ENCODE measurements around the gene LIMD2.

DNA sequence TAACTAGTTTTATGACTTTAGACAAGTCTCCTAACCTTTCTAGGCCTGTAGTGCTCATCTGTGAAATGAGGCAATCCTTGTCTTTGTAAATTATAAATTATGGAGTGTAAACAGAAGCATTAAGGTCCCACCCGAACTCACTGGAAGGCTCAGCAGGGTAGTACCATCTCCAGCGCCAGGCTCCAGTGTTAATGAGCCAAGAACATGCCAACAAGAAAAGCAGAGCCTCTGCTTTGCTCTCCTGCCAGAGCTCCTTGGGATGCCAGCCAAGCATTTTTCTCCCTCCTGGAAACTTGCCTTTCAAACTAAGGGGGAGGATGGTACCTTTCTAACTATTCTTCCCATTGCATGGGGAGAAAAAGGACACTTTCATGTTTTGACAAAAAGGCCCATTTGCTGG is 14.9 kb downstream of the LIMD2 start:
- TF ChIP-seq CREB1 (IDR thresholded peaks at IDR 0.05) (no peak), JUND (IDR thresholded peaks at IDR 0.05; ENCODE audit: low read length) (no peak), POLR2A (IDR thresholded peaks at IDR 0.05; ENCODE audit: control extremely low read depth in 1 of 2, low read depth in 2 of 2, low read length in 2 of 2) (no peak), RXRA (IDR thresholded peaks at IDR 0.05; ENCODE audit: insufficient read depth, low read depth, low read length) (no peak), RFX5 (IDR thresholded peaks at IDR 0.05; ENCODE audit: borderline replicate concordance, low read depth, low read length) (no peak), ZNF274 (IDR thresholded peaks at IDR 0.05; ENCODE audit: borderline replicate concordance, extremely low read depth, low read length) (no peak), TAF1 (IDR thresholded peaks at IDR 0.05; ENCODE audit: low read depth, low read length) (no peak), EZH2 (IDR thresholded peaks at IDR 0.05; ENCODE audit: low read depth, low read length, severe bottlenecking) (no peak), GABPA (IDR thresholded peaks at IDR 0.05; ENCODE audit: borderline replicate concordance, insufficient read depth, low read length) (no peak), HDAC6 (IDR thresholded peaks at IDR 0.05; ENCODE audit: low read depth, low read length) (no peak), FOSL1 (IDR thresholded peaks at IDR 0.05; ENCODE audit: insufficient read depth, low read depth, low read length) (no peak), EP300 (IDR thresholded peaks at IDR 0.05; ENCODE audit: borderline replicate concordance in 1 of 2, low read depth in 2 of 2, low read length in 2 of 2) (no peak)
- TF ChIP-seq, protein P1, sequence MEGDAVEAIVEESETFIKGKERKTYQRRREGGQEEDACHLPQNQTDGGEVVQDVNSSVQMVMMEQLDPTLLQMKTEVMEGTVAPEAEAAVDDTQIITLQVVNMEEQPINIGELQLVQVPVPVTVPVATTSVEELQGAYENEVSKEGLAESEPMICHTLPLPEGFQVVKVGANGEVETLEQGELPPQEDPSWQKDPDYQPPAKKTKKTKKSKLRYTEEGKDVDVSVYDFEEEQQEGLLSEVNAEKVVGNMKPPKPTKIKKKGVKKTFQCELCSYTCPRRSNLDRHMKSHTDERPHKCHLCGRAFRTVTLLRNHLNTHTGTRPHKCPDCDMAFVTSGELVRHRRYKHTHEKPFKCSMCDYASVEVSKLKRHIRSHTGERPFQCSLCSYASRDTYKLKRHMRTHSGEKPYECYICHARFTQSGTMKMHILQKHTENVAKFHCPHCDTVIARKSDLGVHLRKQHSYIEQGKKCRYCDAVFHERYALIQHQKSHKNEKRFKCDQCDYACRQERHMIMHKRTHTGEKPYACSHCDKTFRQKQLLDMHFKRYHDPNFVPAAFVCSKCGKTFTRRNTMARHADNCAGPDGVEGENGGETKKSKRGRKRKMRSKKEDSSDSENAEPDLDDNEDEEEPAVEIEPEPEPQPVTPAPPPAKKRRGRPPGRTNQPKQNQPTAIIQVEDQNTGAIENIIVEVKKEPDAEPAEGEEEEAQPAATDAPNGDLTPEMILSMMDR (IDR thresholded peaks at IDR 0.05; ENCODE audit: control extremely low read depth in 1 of 3, insufficient read depth in 1 of 3, low read depth in 1 of 3, low read length in 3 of 3): no peak
- TF ChIP-seq, protein P2, sequence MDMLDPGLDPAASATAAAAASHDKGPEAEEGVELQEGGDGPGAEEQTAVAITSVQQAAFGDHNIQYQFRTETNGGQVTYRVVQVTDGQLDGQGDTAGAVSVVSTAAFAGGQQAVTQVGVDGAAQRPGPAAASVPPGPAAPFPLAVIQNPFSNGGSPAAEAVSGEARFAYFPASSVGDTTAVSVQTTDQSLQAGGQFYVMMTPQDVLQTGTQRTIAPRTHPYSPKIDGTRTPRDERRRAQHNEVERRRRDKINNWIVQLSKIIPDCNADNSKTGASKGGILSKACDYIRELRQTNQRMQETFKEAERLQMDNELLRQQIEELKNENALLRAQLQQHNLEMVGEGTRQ (IDR thresholded peaks at IDR 0.05; ENCODE audit: low read length): no peak
